Hypothalamus (tissue), 51 donors: ENCODE results near the gene RGL1.

Source experiments
- DNase-seq, 51 donors: peaks; one replicate each; lab custom pipeline; 2025; lab: John Stamatoyannopoulos, UW

RGL1 gene

DNA sequence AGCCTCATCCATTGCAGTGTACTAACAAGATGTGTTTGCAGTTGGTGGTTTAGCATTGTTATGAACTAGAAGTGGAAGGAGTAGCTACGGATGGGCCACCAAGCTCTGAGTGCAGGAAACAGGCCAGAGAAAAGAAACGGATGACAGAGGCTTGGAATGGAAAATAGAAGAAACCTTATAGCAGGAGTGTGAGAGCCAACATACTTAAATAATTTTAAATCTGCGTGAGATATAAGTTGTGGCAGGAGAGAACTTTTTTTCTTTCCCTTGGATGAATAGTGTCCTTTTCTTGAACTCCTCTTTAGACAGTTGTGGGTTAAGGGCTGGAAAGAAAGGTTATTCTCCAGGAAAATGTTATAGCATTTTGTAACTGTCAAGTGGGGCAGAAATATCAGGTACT is 54.2 kb downstream of the RGL1 start:
- no peak for DNase-seq

DNA sequence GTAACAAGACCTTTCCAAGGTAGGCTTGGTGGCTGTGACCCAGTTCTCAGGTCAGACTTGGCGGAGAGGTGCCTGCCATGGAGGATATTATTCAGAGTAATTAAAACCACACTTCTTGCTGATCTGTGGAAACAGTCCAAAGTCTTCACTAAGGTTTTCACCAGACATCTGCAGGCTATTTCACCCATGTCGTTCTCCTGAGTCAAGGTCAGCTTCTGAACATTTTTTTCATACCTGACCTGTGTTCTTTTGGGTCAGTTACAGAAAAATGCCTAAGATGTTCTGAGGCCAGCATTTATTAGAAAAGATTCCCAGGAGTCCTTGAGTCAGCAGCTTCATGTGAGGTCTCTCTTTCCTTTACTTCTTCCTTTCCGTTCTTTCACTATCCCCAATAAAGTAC is 54.9 kb downstream of the RGL1 start:
- no peak for DNase-seq

DNA sequence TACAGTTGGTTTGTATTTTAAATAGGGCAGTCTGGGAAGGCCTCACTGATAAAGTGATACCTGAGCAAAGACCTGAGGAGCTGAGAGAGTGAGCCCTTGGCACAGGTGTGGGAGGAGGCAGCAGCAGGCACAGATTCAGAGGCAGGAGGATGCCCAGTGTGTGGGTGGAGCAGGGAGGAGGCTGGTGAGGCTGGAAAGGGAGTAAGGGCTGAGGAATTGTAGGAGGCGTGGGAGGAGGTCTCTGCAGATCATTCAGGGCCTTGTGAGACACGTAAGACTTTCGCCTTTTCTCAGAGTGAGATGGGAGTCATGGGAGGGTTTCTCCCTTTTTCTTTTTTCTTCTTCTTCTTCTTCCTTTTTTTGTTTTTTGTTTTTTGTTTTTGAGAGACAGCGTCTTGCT is 58.0 kb downstream of the RGL1 start:
- no peak for DNase-seq

DNA sequence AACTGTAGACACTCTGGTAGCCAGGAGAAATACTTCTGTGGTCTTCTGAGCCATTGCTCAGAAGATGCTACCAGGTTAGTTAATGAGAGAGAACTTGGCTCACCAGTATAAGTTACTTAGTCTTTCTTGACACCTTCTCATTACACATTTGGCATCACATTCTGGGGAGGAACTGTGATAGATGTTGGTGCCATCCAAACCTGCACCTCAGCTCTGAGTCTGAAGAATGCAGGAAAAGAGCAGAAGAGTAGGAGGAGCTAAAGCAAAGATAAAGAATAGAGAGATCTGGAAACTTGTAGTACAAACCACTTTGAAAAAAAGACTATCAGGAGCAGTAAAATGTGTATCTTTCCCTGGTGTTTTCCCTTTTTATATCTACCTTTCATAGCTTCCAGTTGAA is 58.9 kb downstream of the RGL1 start:
- no peak for DNase-seq

DNA sequence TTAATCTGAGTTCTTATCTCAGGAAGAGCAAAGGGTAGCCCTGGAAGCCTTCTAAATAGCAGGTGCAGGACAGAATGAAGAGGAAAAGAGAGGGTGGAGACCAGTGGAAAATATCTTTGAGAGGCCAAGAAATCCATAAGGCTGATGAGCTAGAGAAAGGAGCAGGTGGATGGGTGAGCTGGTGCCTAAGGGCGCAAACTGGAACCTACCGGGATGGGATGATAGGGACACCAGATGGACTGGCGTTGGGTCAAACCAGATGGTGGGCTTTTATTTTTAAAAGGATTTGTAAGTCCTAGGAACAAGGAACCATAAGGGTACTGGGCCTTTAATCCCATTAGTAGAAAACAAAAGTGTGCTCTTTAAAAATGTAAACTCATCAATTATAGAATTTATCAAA is 59.7 kb downstream of the RGL1 start:
- no peak for DNase-seq

DNA sequence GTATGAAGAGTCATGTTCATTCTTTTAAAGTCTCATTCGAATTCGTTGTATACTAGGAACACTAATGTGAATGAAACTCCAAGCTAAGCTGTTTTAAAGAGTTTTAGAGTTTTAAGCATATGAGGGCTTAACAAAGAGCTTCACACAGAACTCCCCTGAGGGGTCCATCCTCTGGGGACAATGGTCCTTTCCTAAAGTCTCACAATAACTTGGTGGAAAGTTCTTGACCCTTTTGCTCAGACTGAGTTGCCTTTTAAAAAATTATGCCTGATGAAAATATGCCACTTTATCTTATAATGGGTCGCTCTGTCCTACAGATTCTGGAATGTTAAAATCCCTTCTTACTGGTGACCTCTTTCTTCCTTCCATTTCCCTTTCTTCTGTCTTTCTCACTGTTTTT is 64.3 kb downstream of the RGL1 start:
- no peak for DNase-seq

DNA sequence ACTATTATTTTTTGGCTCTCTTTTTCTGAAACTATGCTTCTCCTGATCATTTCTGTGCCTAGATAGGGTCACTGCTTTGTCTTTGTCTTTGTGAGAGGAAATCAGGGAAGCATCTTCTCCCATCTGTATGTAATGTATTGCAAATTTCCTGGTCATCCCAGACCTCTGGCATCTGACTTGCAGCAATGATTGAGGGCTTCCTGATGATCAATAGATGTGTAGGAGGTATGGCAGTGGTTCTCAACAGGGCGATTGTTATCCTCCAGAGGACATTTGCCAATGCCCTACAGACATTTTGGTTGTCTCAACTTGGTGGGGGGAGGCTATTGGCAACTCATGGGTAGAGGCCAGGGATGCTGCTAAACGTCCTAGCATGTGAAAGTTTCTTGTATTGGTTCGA is 64.7 kb downstream of the RGL1 start:
- DNase-seq, result no peak

DNA sequence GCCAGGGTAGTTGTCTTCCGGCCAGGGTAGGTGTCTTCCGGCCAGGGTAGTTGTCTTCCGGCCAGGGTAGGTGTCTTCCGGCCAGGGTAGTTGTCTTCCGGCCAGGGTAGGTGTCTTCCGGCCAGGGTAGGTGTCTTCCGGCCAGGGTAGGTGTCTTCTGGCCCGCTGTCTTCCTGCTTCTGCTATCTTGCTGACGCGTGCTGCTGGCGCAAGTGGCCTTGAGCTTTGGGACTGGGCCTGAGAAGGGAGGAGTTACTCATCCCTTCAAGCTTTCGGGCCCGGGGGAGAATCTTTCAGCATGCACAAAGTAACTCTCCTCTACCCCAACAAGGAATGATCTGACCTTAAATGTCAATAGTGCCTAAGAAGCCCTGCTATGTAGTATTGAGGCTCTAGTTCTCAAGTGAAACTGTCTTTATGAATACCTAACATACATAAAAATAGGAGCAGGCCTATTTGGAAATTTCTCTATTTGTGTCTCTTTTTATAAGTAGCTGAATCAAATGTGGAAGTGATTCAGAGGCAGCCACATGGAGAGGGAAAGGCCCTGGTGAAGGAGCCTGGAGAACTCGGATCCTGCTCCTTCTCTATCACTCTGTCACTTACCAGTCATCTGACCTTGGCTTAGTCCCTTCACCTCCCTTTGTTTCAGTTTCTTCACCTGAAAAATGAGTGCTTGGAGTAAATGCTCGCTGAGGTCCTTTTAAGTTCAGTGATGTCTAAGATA is 65.6 kb downstream of the RGL1 start:
- peak in 4 of 51 donors; percentile 13 to 15 (median 14) for DNase-seq

DNA sequence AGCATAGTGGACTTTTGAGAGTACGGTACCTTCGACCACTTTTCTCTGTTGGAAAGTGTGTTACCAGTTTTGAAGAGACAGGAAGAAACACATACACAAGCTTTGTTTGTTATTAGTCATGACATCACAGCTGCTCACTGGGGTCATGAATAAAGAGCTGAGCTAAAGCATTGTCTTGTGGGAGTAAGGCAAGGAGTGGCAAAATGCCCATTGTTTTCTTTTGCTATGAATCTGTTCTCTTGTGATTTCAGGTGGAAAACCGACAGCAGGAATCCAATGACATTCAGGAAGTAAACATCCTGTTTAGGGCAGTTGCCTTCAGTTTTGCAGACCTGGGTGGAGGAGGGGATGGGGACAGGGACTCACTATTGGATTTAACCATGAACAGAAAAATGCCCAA is 66.2 kb downstream of the RGL1 start:
- DNase-seq, result peak in 13 of 51 donors; percentile 9 to 80 (median 24)

DNA sequence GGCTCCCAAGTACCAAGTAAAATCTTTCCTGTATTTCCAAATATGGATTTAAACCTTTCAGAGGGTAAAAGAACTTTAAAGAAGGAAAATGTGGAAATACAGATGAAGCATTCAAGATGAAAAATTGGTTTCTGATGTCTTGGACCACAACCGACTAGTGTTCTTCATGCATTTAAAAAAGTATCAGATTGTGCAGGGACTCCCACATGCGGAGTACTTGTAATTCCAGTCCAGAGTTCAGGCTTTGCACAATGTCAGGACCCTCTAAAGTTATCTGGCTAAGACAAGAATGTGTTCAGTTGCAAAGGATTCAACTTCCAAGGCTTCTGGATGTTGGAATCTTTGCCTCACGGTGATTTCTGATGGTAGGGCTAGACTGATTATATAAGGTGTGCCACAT is 66.7 kb downstream of the RGL1 start:
- DNase-seq, result peak in 2 of 51 donors; percentile 25 to 80

DNA sequence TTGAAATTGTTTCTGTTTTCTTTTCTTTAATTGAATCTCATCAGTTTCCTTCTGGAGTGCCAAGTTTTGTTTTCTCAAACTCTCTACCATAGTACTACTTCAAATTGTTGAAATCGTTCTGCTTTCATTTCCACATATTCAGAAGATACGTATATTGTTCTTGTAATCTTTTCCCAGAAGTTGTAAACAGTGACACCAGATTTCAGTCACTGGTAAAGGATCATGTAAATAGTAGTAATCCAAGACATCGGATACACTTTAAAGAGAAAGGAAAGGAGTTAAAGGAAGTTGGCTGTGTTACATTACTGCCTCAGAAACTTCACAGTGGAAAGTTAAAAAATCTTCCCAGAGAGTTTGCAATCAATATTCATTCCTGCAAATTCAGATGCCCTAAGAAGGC is 67.5 kb downstream of the RGL1 start:
- no peak for DNase-seq

DNA sequence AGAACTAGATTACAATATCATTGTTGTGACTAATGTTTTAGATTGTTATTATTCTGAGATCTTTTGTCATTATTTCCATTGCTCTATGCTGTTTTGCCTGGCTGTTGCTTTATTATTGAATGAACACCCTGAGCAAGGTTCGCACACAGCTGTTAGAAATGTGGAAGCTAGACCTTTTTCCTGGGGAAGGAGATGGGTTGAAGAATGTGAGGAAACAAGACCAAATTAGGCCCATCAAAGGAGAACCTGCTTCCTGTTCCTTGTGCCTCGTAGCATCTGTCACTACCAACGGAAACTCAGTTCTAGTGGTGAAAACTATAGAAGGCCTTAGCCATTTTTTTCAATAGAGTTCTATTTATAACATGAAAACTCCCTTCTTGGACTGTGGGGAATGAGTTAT is 68.7 kb downstream of the RGL1 start:
- DNase-seq, result no peak

DNA sequence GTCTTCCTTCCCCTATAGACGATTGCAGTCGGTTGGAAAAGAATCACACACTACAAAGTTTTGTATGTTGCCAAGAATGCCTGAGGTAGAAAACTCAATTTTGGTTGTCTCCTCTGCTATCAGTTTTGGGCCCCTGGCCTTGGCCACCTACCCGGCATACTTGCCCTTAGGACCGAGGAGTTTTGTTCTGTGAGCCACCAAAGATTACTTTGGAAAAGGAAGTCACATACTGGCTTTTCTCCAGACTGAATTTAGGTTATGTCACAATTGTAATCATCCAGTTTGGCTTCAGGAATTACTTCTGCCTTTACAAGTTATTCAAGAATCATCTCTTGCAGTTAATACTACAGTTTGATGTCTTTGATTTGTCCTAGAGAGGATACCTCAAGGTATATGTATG is 71.4 kb downstream of the RGL1 start:
- DNase-seq, result no peak

DNA sequence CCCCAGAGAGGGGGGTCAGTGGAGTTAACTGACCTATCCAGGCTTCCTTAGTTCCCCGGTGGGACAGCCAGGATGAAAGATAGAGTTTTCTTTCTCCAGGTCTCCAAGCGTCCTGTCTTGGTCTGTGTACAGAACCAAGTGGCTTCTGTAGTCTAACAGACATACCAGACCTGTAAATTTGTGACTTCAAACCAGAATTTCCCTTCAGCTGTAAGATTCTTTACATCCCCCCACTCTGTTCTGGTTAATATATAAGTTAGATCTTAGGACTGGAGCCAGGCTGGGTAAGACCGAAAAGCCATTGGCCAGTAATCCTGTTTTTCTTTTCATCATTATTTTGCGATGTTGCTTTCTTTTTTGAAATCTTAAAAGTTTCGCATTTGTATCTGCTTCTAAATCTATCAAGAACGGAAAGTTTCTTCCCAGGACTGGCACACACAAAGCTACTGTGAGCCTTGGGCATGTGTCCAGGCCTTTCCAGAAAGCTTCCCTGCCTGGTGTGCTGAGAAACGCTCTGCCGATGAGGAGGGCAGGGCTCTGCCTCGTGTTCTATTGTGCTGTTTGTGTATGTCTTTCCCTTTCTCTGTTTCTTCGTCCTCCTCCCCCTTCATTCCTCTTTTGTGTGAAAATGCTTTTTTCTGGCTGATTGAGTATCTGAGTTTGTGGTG is 72.3 kb downstream of the RGL1 start:
- peak in 38 of 51 donors; percentile 12 to 78 (median 62) for DNase-seq

DNA sequence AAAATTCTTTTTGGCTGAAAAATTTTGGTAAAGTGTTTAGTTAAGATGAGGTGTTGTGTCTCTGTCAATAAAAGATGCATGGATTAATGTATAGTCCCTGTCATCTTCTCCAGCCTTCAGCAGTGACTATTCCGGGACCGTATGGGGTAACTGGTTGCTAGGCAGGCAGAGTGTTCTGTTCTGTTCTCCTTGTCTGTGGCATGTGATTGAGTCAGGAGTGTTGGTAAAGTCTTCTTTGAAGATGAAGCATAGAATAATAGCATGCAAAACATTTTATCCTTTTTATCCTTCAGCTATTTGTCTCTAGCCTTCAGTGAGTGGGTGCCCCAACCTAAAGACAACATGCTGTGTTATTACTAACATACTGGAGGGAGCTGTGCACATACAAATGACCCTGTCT is 74.6 kb downstream of the RGL1 start:
- peak in 1 of 51 donors; percentile 33 for DNase-seq

DNA sequence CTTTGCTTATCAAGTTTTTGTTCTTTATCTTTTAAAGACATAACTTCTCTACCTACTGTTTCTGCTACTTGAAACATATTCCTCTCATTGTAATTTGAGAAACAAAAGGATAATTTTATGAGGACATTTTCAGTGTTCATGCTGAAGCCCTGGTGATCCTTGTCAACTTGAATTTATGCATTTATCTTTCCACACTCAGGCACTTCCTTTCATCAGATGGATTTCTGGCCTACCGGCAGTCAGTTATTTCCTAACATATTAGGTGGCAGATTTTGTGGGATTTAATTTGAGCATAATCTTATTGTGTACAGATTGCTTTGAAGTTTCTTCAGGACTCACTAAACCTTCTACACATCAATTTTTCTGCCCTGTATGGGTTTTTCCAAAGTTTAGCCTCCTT is 75.0 kb downstream of the RGL1 start:
- no peak for DNase-seq

DNA sequence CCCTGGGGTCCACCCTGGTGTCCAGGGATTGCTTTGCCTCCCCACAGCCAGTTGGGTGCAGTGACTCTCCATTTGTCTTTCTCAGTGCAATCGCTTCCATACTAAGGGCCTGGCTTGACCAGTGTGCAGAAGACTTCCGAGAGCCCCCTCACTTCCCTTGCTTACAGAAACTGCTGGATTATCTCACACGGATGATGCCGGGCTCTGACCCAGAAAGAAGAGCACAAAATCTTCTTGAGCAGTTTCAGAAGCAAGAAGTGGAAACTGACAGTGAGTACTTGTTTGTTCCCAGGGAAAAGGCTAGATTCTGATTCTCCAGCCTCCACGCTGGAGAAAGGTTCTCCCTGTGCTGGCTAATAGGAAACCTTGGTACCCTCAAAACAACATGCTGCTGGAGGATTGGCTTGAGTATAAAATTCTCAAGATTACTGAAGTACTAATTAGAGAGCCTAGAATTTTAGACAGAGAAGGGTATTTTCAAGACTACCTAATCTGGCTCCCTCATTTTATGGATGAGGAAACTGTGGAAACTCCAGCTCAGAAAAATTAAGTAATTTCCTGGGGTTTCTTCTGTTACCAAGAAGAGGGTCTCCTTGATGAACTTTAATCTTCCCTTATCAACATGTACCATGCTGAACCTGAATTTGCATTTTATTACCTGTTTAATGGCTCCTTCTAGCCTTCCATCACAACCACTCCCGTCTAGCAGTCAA is 75.8 kb downstream of the RGL1 start:
- no peak for DNase-seq

DNA sequence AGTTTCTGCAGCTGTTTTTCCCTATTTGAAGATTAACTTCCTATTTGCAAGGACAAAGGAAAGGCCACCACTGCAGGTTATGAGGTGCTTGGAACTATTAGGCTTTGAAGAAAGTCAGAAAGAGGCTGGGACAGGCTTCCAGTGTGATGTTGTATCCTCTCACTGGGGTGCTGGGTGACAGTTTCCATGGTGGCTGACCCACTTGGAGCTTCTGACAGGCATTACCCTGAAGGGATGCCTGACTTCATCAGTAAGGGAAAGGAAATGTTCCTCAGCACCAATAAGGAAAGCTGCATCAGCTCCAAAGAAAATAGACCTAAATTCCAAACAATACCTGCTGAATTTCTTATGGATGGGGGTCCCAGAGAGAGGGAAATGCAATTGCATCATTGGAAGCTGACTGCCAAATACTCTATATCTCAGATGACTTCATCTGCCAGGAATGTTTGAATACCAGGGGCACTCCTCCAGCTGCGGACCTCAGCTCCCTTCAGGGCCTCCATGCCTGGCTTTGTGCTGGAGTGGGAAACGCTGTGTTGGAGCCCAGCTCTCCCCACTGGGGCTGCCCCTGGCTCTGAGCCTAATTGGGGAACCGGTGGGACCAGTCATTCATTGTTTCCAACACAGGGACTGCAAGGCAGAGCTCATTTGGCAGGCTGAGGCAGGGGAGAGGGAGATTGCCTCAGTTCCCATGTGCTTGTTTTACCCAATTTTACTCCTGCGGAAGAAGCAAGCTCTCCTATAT is 76.6 kb downstream of the RGL1 start:
- peak in 34 of 51 donors; percentile 11 to 80 (median 52) for DNase-seq

DNA sequence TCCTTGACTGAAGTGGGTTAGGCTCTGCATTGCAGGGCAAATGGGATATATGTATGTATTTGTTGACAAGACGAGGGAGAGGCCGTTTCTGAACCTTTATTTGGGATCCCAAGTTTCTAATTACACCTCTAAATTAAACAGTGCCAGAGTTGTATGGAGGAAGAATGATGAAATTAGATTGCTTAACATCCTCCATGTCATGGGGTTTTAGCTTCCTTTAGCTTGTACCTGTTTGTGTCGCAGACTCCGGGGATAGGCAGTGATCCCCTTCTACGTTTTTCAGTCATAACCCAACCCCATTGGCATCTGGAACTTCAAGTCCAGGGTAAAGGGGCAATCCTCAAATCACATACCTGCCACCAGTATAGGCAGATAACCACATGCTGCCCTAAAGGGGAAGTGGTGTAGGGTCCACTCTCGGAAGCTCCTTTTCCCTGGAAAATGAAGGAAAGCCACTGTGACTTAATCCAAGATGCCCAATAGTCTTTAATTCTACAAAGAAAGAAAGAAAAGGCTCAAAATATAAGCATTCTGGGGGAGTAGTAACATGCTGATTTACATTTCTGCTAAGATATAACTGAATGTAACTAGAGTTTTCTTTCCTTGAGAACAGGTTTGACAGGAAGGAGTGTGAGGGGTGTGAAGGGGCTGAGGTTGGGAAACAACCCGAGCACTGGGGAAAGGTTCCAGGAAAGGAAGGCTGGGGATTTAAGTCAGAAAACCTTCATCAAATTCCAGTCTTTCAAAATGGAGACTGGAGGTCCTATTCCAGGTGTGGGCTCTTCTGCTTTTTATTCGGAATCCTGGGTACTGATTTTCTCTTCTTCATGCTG is 77.6 kb downstream of the RGL1 start:
- no peak for DNase-seq

DNA sequence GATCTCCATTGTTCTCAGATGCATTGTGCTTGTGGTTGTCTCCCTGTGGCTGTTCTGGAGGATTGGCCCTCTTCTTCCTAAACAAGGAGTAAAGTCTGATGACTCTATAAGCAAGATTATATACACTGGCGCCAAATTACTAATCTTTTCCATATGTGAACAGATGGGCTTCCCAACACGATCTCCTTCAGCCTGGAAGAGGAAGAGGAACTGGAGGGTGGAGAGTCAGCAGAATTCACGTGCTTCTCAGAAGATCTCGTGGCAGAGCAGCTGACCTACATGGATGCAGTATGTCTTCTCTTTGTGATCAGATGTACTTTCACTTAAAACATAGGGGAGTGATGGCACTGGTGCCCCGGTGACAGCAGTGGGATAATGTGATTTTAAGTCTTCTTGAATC is 78.7 kb downstream of the RGL1 start:
- no peak for DNase-seq
